Uterus (tissue), 4 donors: ENCODE measurements around the gene RNU5B-1. TPM values are rescaled to one million over a fixed set of nuclear protein-coding genes. Genes with fewer than 3 reads are reported as not detected.
"Not testable (repeated sequence)": the region's sequence is repeated elsewhere in the genome, so short reads cannot be mapped to it uniquely, and the experiment has no call there.

Experiments
- DNase-seq, 2 donors: peaks; one replicate each; pipeline ENCODE4 v3.0.0-alpha.2; 2019 to 2020
- H3K27ac ChIP-seq, 2 donors: fragments of 200-600 bp; sonication (generic); 1 replicate in 1 of 2; 2 replicates in 1 of 2; pipeline ENCODE4 v1.5.1; 2016 to 2018
- H3K27me3 ChIP-seq, 2 donors: fragments of 200-600 bp; sonication (generic); one replicate each; pipeline ENCODE4 v1.5.1; 2018 to 2019; ENCODE audit warnings: control low read depth in 1 of 2
- H3K36me3 ChIP-seq, 2 donors: fragments of 200-600 bp; sonication (generic); one replicate each; pipeline ENCODE4 v1.5.1; 2019; ENCODE audit warnings: control low read depth in 1 of 2
- H3K4me1 ChIP-seq, 2 donors: fragments of 200-600 bp; sonication (generic); one replicate each; pipeline ENCODE4 v1.5.1; 2018 to 2019; ENCODE audit warnings: control low read depth in 1 of 2
- H3K4me3 ChIP-seq, 2 donors: fragments of 200-600 bp; sonication (generic); 1 replicate in 1 of 2; 2 replicates in 1 of 2; pipeline ENCODE4 v1.5.1; 2018 to 2019; ENCODE audit warnings: mild to moderate bottlenecking in 1 of 2
- H3K9me3 ChIP-seq, 2 donors: fragments of 200-600 bp; sonication (generic); one replicate each; pipeline ENCODE4 v1.5.1; 2019; ENCODE audit warnings: control low read depth in 1 of 2
- POLR2A ChIP-seq, 2 donors: fragments of 450-650 bp; IDR thresholded peaks; one replicate each; pipeline ENCODE4 v1.6.1; 2016; ENCODE audit warnings: antibody characterized with exemption in 2 of 2, mild to moderate bottlenecking in 1 of 2, moderate library complexity in 1 of 2
- intact Hi-C: fragments of 100-400 bp; cut with DNase I; formaldehyde crosslinking; loops from one replicate; pipeline ENCODE4 v1.15.1; 2023; ENCODE audit warnings: low total_unique reads
- small RNA-seq: library from RNA; depleted of rRNA; stranded (forward); fragments of <200 nt; gene quantifications from one replicate; pipeline ENCODE3, GENCODE V24; 2016
- total RNA-seq, 4 donors: library from RNA; depleted of rRNA in 3 of 4; stranded (reverse); fragments of >200 nt in 3 of 4; gene quantifications; one replicate each; pipeline versions ENCODE4 v1.1.0 to v1.2.4, GENCODE V29; 2014 to 2023
- TF ChIP-seq, protein P1 (sequence below), 4 experiments: fragments of 200-600 bp in 2 of 4; fragments of 450-650 bp in 2 of 4; sonication (generic) in 2 of 4; IDR thresholded peaks; one replicate each; pipeline ENCODE4 v1.5.1; 2016 to 2019; ENCODE audit warnings: antibody characterized with exemption in 4 of 4, mild to moderate bottlenecking in 2 of 4, moderate library complexity in 1 of 4
- donor health status: DM: yes; HTN: yes; CAD: no.

Gene RNU5B-1
- total RNA-seq, 4 donors from 2014 or later: 34.0 TPM; not detected in 3

DNA sequence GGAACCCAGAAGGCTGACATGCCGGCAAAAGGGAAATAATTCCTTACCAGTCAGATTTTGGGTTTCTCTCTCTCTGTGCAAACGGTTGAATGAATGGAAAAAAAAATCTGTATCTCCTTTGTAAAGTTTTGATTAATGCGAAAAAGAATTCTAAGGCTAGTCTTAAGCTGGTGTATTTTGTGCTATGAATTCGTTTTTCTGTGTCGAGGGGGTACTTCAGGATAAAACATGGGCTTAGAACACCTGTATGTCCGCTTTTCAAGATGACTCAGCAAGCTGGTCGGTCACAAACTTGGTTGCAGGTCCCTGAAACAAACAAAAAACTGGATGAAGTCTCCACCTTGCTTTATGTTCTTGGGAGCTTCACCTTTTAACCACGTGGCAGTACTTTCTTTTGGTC lies 44.9 kb downstream of the RNU5B-1 start:
- Histone ChIP-seq H3K27ac (no peak overlapping the region), H3K9me3 (no peaks in the 10 kb centered on the region), H3K4me3 (no peak overlapping the region), H3K4me1 (no peaks in the 10 kb centered on the region), H3K27me3 (no peaks in the 10 kb centered on the region), H3K36me3 (no peaks in the 10 kb centered on the region)
- no peak for TF ChIP-seq POLR2A (IDR thresholded peaks at IDR 0.05)
- TF ChIP-seq, protein P1, sequence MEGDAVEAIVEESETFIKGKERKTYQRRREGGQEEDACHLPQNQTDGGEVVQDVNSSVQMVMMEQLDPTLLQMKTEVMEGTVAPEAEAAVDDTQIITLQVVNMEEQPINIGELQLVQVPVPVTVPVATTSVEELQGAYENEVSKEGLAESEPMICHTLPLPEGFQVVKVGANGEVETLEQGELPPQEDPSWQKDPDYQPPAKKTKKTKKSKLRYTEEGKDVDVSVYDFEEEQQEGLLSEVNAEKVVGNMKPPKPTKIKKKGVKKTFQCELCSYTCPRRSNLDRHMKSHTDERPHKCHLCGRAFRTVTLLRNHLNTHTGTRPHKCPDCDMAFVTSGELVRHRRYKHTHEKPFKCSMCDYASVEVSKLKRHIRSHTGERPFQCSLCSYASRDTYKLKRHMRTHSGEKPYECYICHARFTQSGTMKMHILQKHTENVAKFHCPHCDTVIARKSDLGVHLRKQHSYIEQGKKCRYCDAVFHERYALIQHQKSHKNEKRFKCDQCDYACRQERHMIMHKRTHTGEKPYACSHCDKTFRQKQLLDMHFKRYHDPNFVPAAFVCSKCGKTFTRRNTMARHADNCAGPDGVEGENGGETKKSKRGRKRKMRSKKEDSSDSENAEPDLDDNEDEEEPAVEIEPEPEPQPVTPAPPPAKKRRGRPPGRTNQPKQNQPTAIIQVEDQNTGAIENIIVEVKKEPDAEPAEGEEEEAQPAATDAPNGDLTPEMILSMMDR (IDR thresholded peaks at IDR 0.05): no peak
- DNase-seq: no peak
- intact Hi-C loops: no loop called here

DNA sequence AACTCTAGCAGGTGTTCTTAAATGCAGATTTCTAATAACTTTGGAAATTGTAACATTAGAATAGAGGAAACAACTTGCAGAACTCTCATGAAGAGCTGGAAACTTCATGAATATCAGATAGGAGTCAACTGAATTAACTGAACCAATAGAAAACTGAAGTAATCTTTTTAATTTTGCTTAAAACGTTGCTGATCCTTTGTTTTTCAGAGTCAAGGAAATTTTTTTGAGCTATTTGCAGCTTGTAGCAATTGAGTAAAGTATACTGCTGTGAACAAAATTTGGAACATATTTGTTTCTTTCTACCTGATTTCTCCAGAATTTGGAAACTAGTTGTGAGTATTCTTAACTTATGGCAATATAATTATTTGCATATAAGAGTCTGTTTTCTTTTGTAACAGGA lies 47.5 kb downstream of the RNU5B-1 start:
- H3K9me3 ChIP-seq, H3K27ac ChIP-seq, H3K4me3 ChIP-seq, H3K36me3 ChIP-seq, DNase-seq, intact Hi-C loops, H3K27me3 ChIP-seq: not testable (repeated sequence)
- peaks cover 0 to 11% of the 10 kb centered on the region in 2 donors for H3K4me1 ChIP-seq

Small RNAs within 50 kb of the gene (small RNA-seq; reads per million reads assigned to genes)
- gene RNU5A-1 (6,548 reads per million, percentile 99 among the genes with 10 or more reads in this experiment), gene RNU5B-1 (1,329 reads per million, percentile 98 among the genes with 10 or more reads in this experiment), gene SNORA24B (not detected)

Other genes starting within 250 kb of the RNU5B-1 start
- gene RASL12, start 236.7 kb upstream of the RNU5B-1 start, total RNA-seq: 100 to 1,000 TPM in 1 of 4 donors, 10 to 100 TPM in 3; 65.3 to 116 (median 76.6) TPM
- 1 to 10 TPM in 1 of 4 donors, under 1 TPM in 1, not detected in 2; 0.21 to 1.3 TPM for gene KBTBD13, start 227.9 kb upstream of the RNU5B-1 start, total RNA-seq
- gene UBAP1L, start 189.5 kb upstream of the RNU5B-1 start, total RNA-seq: 10 to 100 TPM in 1 of 4 donors, 1 to 10 TPM in 2, under 1 TPM in 1; 0.77 to 16.0 (median 3.8) TPM
- 10 to 100 TPM; 14.7 to 34.5 (median 26.6) TPM for gene PDCD7, start 170.9 kb upstream of the RNU5B-1 start, total RNA-seq
- gene CLPX, start 119.3 kb upstream of the RNU5B-1 start, total RNA-seq: 10 to 100 TPM; 21.0 to 85.2 (median 51.8) TPM
- gene CILP, start 93.2 kb upstream of the RNU5B-1 start, total RNA-seq: 10 to 100 TPM; 10.5 to 22.5 (median 14.4) TPM
- gene PARP16, start 17.8 kb upstream of the RNU5B-1 start, total RNA-seq: 10 to 100 TPM in 1 of 4 donors, 1 to 10 TPM in 3; 2.3 to 14.7 (median 6.5) TPM
- not detected for gene RNU5A-1, start 8.6 kb upstream of the RNU5B-1 start, total RNA-seq
- gene IGDCC3, start 73.3 kb downstream of the RNU5B-1 start, total RNA-seq: 1 to 10 TPM in 1 of 4 donors, under 1 TPM in 1, not detected in 2; 0.82 to 5.5 TPM
- 10 to 100 TPM in 1 of 4 donors, 1 to 10 TPM in 2, under 1 TPM in 1; 0.26 to 31.3 (median 4.4) TPM for gene IGDCC4, start 118.3 kb downstream of the RNU5B-1 start, total RNA-seq
- 10 to 100 TPM; 19.4 to 76.1 (median 36.8) TPM for gene DPP8, start 213.0 kb downstream of the RNU5B-1 start, total RNA-seq
- 100 to 1,000 TPM in 1 of 4 donors, 10 to 100 TPM in 3; 20.2 to 144 (median 34.6) TPM for gene HACD3, start 225.8 kb downstream of the RNU5B-1 start, total RNA-seq